ENCODE results near the gene RCAN1. TPM values are rescaled to one million over a fixed set of nuclear protein-coding genes. Genes with fewer than 3 reads are reported as not detected.

Gene RCAN1
- total and polyA plus RNA-seq, 2 of the 4 experiments (the other 2 are of a cell fraction), result 53.5 to 175 TPM

GRCh38 chr21:34639250-34639649 lies 24.3 kb upstream of the RCAN1 start:
- ATAC-seq (ENCODE audit: low read depth), result no peak
- H3K56ac ChIP-seq (ENCODE audit: extremely low read depth, insufficient read depth, low read length), result no peak overlapping the region
- dilution Hi-C loops (cut with HindIII; ENCODE audit: low sequenced_read_pairs, unreplicated experiment) (no loop called here), in situ Hi-C loops (cut with MboI; ENCODE audit: low sequenced_read_pairs) (no loop called here), intact Hi-C loops (cut with micrococcal nuclease) (no loop called here)
- H3K79me1 ChIP-seq (ENCODE audit: low read depth in 1 of 2, low read length in 2 of 2), result no peaks in the 10 kb centered on the region
- H2BK20ac ChIP-seq (ENCODE audit: low read depth, low read length), result no peak overlapping the region
- TF ChIP-seq RAD21 (IDR thresholded peaks at IDR 0.05; ENCODE audit: low read length) (no peak), CHD1 (IDR thresholded peaks at IDR 0.05; ENCODE audit: low read depth, low read length) (no peak), RCOR1 (IDR thresholded peaks at IDR 0.05; ENCODE audit: insufficient replicate concordance, low read length) (no peak), CTCF (conservative IDR thresholded peaks at IDR 0.05; ENCODE audit: low read depth, low read length) (no peak), POLR2A (IDR thresholded peaks at IDR 0.05; ENCODE audit: low read depth, low read length) (no peak), MAFK (IDR thresholded peaks at IDR 0.05; ENCODE audit: low read depth, low read length) (no peak), SMC3 (IDR thresholded peaks at IDR 0.05; ENCODE audit: low read depth, low read length) (no peak), NFE2L2 (IDR thresholded peaks at IDR 0.05; ENCODE audit: low read depth, low read length) (no peak), RFX5 (IDR thresholded peaks at IDR 0.05; ENCODE audit: low read depth, low read length) (no peak), FOS (IDR thresholded peaks at IDR 0.05; ENCODE audit: low read depth, low read length) (no peak), USF2 (IDR thresholded peaks at IDR 0.05; ENCODE audit: low read depth, low read length) (no peak)
- H3K4me3 ChIP-seq (ENCODE audit: insufficient read depth, low read depth, low read length), result no peak overlapping the region
- H3K14ac ChIP-seq (replicated peaks; ENCODE audit: low read depth, low read length), result no peak overlapping the region
- no peak overlapping the region for H4K8ac ChIP-seq (ENCODE audit: low read depth in 2 of 2, low read length in 2 of 2)
- peaks cover 23% of the 10 kb centered on the region for H3K27me3 ChIP-seq (ENCODE audit: control insufficient read depth, insufficient read depth, low read length)
- no peak overlapping the region for H4K91ac ChIP-seq (ENCODE audit: insufficient read depth, low read depth, low read length)
- H3K27ac ChIP-seq (ENCODE audit: insufficient read depth, low read length), result no peak overlapping the region
- no peak overlapping the region for H2AFZ ChIP-seq (replicated peaks; ENCODE audit: low read length, poor library complexity)
- BruUV-seq (replicated peaks), result no TSS peak
- peaks cover 7% of the 10 kb centered on the region for H3K9me1 ChIP-seq (ENCODE audit: insufficient read depth, low read length)
- no peak overlapping the region for H3K4ac ChIP-seq (ENCODE audit: low read depth, low read length)
- H3K4me2 ChIP-seq (ENCODE audit: low read depth, low read length), result no peak overlapping the region
- no peak overlapping the region for H2AK5ac ChIP-seq (ENCODE audit: low read depth, low read length)
- peaks cover 3% of the 10 kb centered on the region; the same call in 1 of the 2 replicates for H3K4me1 ChIP-seq (ENCODE audit: control insufficient read depth, insufficient read depth, low read length)
- CTCF ChIA-PET, result interaction anchor here (1.3 kb wide), 1 partner anchor 9 kb away, joined by 4 read pairs; no protein-coding TSS in a partner anchor
- H3K9me3 ChIP-seq (ENCODE audit: control insufficient read depth, insufficient read depth, low read length), result no peaks in the 10 kb centered on the region
- H2AK9ac ChIP-seq (replicated peaks; ENCODE audit: low read depth, low read length, poor library complexity), result no peak overlapping the region
- no peak overlapping the region for H2BK15ac ChIP-seq (ENCODE audit: low read depth, low read length)
- H3K23ac ChIP-seq (ENCODE audit: low read depth, low read length), result no peak overlapping the region
- H2BK5ac ChIP-seq (ENCODE audit: low read depth, low read length, poor library complexity, severe bottlenecking), result no peak overlapping the region
- no peak overlapping the region for H2BK120ac ChIP-seq (ENCODE audit: low read depth, low read length)
- DNase-seq, result no peak
- no peaks in the 10 kb centered on the region for H4K20me1 ChIP-seq (ENCODE audit: insufficient read depth, low read length)
- WGBS, 2 experiments (ENCODE audit: extremely low coverage in 2 of 2, insufficient read length in 1 of 2), result no CpG with 5 or more reads among the region's 1 CpG
- POLR2A ChIA-PET (ENCODE audit: unreplicated experiment), result no interaction called here
- no peak overlapping the region for H3K18ac ChIP-seq (ENCODE audit: low read depth, low read length)
- no peaks in the 10 kb centered on the region for H3K36me3 ChIP-seq (ENCODE audit: control insufficient read depth, insufficient read depth, low read length)
- H3K9ac ChIP-seq (ENCODE audit: low read depth, low read length), result no peak overlapping the region
- H4K5ac ChIP-seq (ENCODE audit: low read depth, low read length), result no peak overlapping the region

Measured in IMR-90 (cell line).